Stimulated activated CD8-positive, alpha-beta memory T cell treated with anti-CD3 and anti-CD28 coated beads, Interleukin-15, amount 100 ng/mL, for 1 hour (primary cell): Measurements from ENCODE around the gene ARHGEF7.

Experiments used
- DNase-seq: peaks from one replicate; pipeline ENCODE4 v3.0.0-alpha.2; 2020; ENCODE audit warnings: low read depth

The ARHGEF7 gene

GRCh38 chr13:111326621-111326965, 211.5 kb downstream of the ARHGEF7 start:
- no peak for DNase-seq

- no peak for DNase-seq
These were observed 212.0 kb downstream of the ARHGEF7 start for GRCh38 chr13:111326981-111327642.

- no peak for DNase-seq
These were observed 212.8 kb downstream of the ARHGEF7 start for GRCh38 chr13:111327730-111328573.

- no peak for DNase-seq
These were observed 213.7 kb downstream of the ARHGEF7 start for GRCh38 chr13:111328574-111329410.

GRCh38 chr13:111329641-111330040, 214.5 kb downstream of the ARHGEF7 start:
- DNase-seq, result no peak

GRCh38 chr13:111330066-111330610, 215.0 kb downstream of the ARHGEF7 start:
- no peak for DNase-seq

GRCh38 chr13:111335298-111335697, 220.2 kb downstream of the ARHGEF7 start:
- DNase-seq, result no peak

- DNase-seq, result no peak
These were observed 221.6 kb downstream of the ARHGEF7 start for GRCh38 chr13:111336666-111337065.

GRCh38 chr13:111337206-111337605, 222.1 kb downstream of the ARHGEF7 start:
- no peak for DNase-seq

- no peak for DNase-seq
These were observed 222.6 kb downstream of the ARHGEF7 start for GRCh38 chr13:111337741-111338140.

GRCh38 chr13:111338841-111339240, 223.7 kb downstream of the ARHGEF7 start:
- no peak for DNase-seq

- DNase-seq, result no peak
These were observed 224.4 kb downstream of the ARHGEF7 start for GRCh38 chr13:111339366-111340143.

GRCh38 chr13:111341886-111342285, 226.8 kb downstream of the ARHGEF7 start:
- no peak for DNase-seq

GRCh38 chr13:111342721-111343120, 227.6 kb downstream of the ARHGEF7 start:
- no peak for DNase-seq

- no peak for DNase-seq
These were observed 228.2 kb downstream of the ARHGEF7 start for GRCh38 chr13:111343186-111343805.

- no peak for DNase-seq
These were observed 229.5 kb downstream of the ARHGEF7 start for GRCh38 chr13:111344471-111345191.

- no peak for DNase-seq
These were observed 230.6 kb downstream of the ARHGEF7 start for GRCh38 chr13:111345682-111346081.

- no peak for DNase-seq
These were observed 231.1 kb downstream of the ARHGEF7 start for GRCh38 chr13:111346101-111346680.

GRCh38 chr13:111347438-111347837, 232.3 kb downstream of the ARHGEF7 start:
- DNase-seq, result no peak

- DNase-seq, result no peak
These were observed 238.4 kb downstream of the ARHGEF7 start for GRCh38 chr13:111353508-111353907.
